A375 (cell line): ENCODE measurements around the gene CEP63. TPM values are rescaled to one million over a fixed set of nuclear protein-coding genes. Genes with fewer than 3 reads are reported as not detected.

ENCODE experiments used
- total RNA-seq: library from RNA; depleted of rRNA; stranded (reverse); fragments of >200 nt; shearing (Covaris generic); gene quantifications from 2 replicates; pipeline ENCODE4 v1.2.3, GENCODE V29; 2014; rRNA removed

The CEP63 gene
- 27.9 and 34.5 TPM in 2 replicates for total RNA-seq

GRCh38 chr3:134485718-134486576 is at the start of gene CEP63, which contains the start of gene ANAPC13:
CEP63 (plus strand) TSS chr3:134486057; CDS start chr3:134495321, 9,264 bp downstream.
ANAPC13 (minus strand) TSS chr3:134485985; CDS start chr3:134482904, 3,081 bp downstream.

Other genes with a start within 250 kb of the CEP63 start
- gene RYK, start 235.2 kb upstream of the CEP63 start, total RNA-seq: 79.3 and 86.8 TPM in 2 replicates
- gene AMOTL2, start 111.6 kb upstream of the CEP63 start, total RNA-seq: 230 and 247 TPM in 2 replicates
- gene ANAPC13, start 72 bp upstream of the CEP63 start, total RNA-seq: 57.3 and 58.1 TPM in 2 replicates
- 0.16 TPM in 1 of 2 replicates, not detected in the other for gene KY, start 165.0 kb downstream of the CEP63 start, total RNA-seq